Liver (tissue), 9 donors: Measurements from ENCODE around the gene ORC5. TPM values are rescaled to one million over a fixed set of nuclear protein-coding genes. Genes with fewer than 3 reads are reported as not detected.

ENCODE experiments used
- DNase-seq: peaks from one replicate; pipeline ENCODE4 v3.0.0-alpha.2; 2017; ENCODE audit warnings: low spot score
- H3K27ac ChIP-seq, 2 donors: one replicate each; pipeline ENCODE4 v1.7.0; 2013; ENCODE audit warnings: inconsistent platforms in 2 of 2, low read length in 2 of 2, control low read depth in 1 of 2, low read depth in 1 of 2, mild to moderate bottlenecking in 1 of 2
- H3K27me3 ChIP-seq, 4 donors: one replicate each; pipeline versions ENCODE4 v1.6.1 to v1.7.0; 2013; ENCODE audit warnings: low read length in 3 of 4, inconsistent platforms in 1 of 4, mild to moderate bottlenecking in 1 of 4, moderate library complexity in 1 of 4; ENCODE audit not compliant: control insufficient read depth in 4 of 4, insufficient read depth in 4 of 4
- H3K36me3 ChIP-seq, 4 donors: one replicate each; pipeline versions ENCODE4 v1.6.1 to v1.7.0; 2013; ENCODE audit warnings: low read length in 3 of 4, mild to moderate bottlenecking in 3 of 4, low read depth in 1 of 4, moderate library complexity in 1 of 4; ENCODE audit not compliant: control insufficient read depth in 4 of 4, insufficient read depth in 3 of 4
- H3K4me1 ChIP-seq, 4 donors: one replicate each; pipeline versions ENCODE4 v1.6.1 to v1.7.0; 2013; ENCODE audit warnings: low read length in 3 of 4, mild to moderate bottlenecking in 3 of 4, moderate library complexity in 1 of 4; ENCODE audit not compliant: control insufficient read depth in 4 of 4, insufficient read depth in 4 of 4
- H3K4me3 ChIP-seq, 3 donors: one replicate each; pipeline versions ENCODE4 v1.6.1 to v1.7.0; 2013; ENCODE audit warnings: low read length in 3 of 3, control low read depth in 1 of 3, low read depth in 1 of 3, mild to moderate bottlenecking in 1 of 3
- H3K9ac ChIP-seq, 2 donors: one replicate each; pipeline ENCODE4 v1.7.0; 2013; ENCODE audit warnings: low read length in 2 of 2, mild to moderate bottlenecking in 2 of 2, moderate library complexity in 2 of 2, control low read depth in 1 of 2, low read depth in 1 of 2
- H3K9me3 ChIP-seq, 4 donors: one replicate each; pipeline versions ENCODE4 v1.6.1 to v1.7.0; 2013; ENCODE audit warnings: low read length in 3 of 4; ENCODE audit not compliant: control insufficient read depth in 4 of 4
- ATF3 ChIP-seq: IDR thresholded peaks from 2 replicates; pipeline ENCODE4 v1.6.1; 2016; ENCODE audit warnings: antibody characterized with exemption
- CTCF ChIP-seq: fragments of 150-350 bp; IDR thresholded peaks from 2 replicates; pipeline ENCODE4 v1.5.1; 2017; ENCODE audit warnings: improper control_type of control experiment, low read depth, low read length; ENCODE audit not compliant: missing input control
- EGR1 ChIP-seq, 2 donors: IDR thresholded peaks; 2 replicates each; pipeline ENCODE4 v1.6.1; 2016 to 2018; ENCODE audit warnings: antibody characterized with exemption in 2 of 2, low read depth in 2 of 2
- FOXA1 ChIP-seq: IDR thresholded peaks from 2 replicates; pipeline ENCODE4 v1.6.1; 2016; ENCODE audit warnings: antibody characterized with exemption
- FOXA2 ChIP-seq: IDR thresholded peaks from 2 replicates; pipeline ENCODE4 v1.6.1; 2016; ENCODE audit warnings: antibody characterized with exemption
- GABPA ChIP-seq, 2 donors: IDR thresholded peaks in 1 of 2; conservative IDR thresholded peaks in 1 of 2; 2 replicates each; pipeline ENCODE4 v1.6.1; 2016; ENCODE audit warnings: antibody characterized with exemption in 2 of 2, mild to moderate bottlenecking in 1 of 2, moderate library complexity in 1 of 2
- HNF4A ChIP-seq, 2 donors: conservative IDR thresholded peaks; 2 replicates each; pipeline ENCODE4 v1.6.1; 2016; ENCODE audit warnings: antibody characterized with exemption in 2 of 2, mild to moderate bottlenecking in 2 of 2
- HNF4G ChIP-seq: IDR thresholded peaks from 2 replicates; pipeline ENCODE4 v1.6.1; 2016; ENCODE audit warnings: antibody characterized with exemption
- JUND ChIP-seq, 2 donors: IDR thresholded peaks; 2 replicates each; pipeline ENCODE4 v1.6.1; 2016; ENCODE audit warnings: antibody characterized with exemption in 2 of 2
- NR2F2 ChIP-seq: IDR thresholded peaks from 2 replicates; pipeline ENCODE4 v1.6.1; 2016; ENCODE audit warnings: antibody characterized with exemption
- RAD21 ChIP-seq, 2 donors: IDR thresholded peaks; 2 replicates each; pipeline ENCODE4 v1.6.1; 2016; ENCODE audit warnings: antibody characterized with exemption in 2 of 2, mild to moderate bottlenecking in 2 of 2
- RXRA ChIP-seq, 2 donors: IDR thresholded peaks; 2 replicates each; pipeline ENCODE4 v1.6.1; 2017 to 2018; ENCODE audit warnings: antibody characterized with exemption in 2 of 2, mild to moderate bottlenecking in 1 of 2
- SP1 ChIP-seq: IDR thresholded peaks from 2 replicates; pipeline ENCODE4 v1.6.1; 2018; ENCODE audit warnings: antibody characterized with exemption, mild to moderate bottlenecking
- TAF1 ChIP-seq: conservative IDR thresholded peaks from 2 replicates; pipeline ENCODE4 v1.6.1; 2016; ENCODE audit warnings: antibody characterized with exemption, mild to moderate bottlenecking
- YY1 ChIP-seq: IDR thresholded peaks from 2 replicates; pipeline ENCODE4 v1.6.1; 2016; ENCODE audit warnings: antibody characterized with exemption, mild to moderate bottlenecking
- ZBTB33 ChIP-seq: IDR thresholded peaks from 2 replicates; pipeline ENCODE4 v1.6.1; 2016; ENCODE audit warnings: antibody characterized with exemption
- WGBS: extraction: QIAGEN DNeasy Blood & Tissue Kit; methylation state at CpG from one replicate; pipeline ENCODE4 v1.1.7; 2013; 5-methylcytosine and 5-hydroxymethylcytosine counted together
- polyA plus RNA-seq, 2 donors: library from polyadenylated mRNA; stranded (reverse) in 1 of 2; unstranded in 1 of 2; fragments of 200-250 nt in 1 of 2; fragments of >200 nt in 1 of 2; fragmentation: Nextera tagmentation in 1 of 2; extraction: Ambion mirVana in 1 of 2; gene quantifications; one replicate each; pipeline versions ENCODE4 v1.2.1 to v1.2.3, GENCODE V29; 2013 to 2015
- total RNA-seq, 2 donors: library from RNA; depleted of rRNA; stranded (reverse); fragments of >200 nt; gene quantifications; one replicate each; pipeline ENCODE4 v1.2.3, GENCODE V29; 2014
- TF ChIP-seq, protein P1 (sequence below): IDR thresholded peaks from 2 replicates; pipeline ENCODE4 v1.6.1; 2016; ENCODE audit warnings: antibody characterized with exemption
- TF ChIP-seq, protein P2 (sequence below): IDR thresholded peaks from 2 replicates; pipeline ENCODE4 v1.6.1; 2016; ENCODE audit warnings: antibody characterized with exemption, mild to moderate bottlenecking
- donor health status: healthy.
- donor health status: healthy.
- donor health status: healthy.
- donor health status: healthy.
- donor health status: healthy.

The ORC5 gene
- total and polyA plus RNA-seq, 4 donors, result 8.4 to 20.7 (median 11.5) TPM

DNA sequence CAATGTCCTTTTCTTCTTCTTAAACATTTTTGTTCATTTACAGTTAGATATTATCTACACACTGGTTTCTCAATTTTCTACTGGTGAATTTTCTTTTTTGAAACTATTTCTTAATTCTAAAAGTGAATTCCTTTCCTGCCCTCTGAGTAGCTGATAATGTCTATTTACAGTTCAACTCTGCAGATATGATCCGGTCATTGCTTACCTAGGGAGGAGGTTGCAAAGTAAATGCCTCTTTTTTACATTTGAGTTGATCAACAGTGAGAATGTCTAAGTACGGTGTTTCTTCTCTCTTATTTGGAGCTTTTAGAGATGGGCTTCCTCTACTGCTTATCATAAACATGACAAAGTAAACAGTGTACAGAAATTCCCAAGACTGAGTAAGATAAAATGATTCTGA is 20.6 kb upstream of the ORC5 start (continued):
- no peak for TF ChIP-seq CTCF

GRCh38 chr7:104225451-104225850 is 17.6 kb upstream of the ORC5 start:
- no peaks in the 10 kb centered on the region for H3K4me1 ChIP-seq
- H3K27me3 ChIP-seq, result peaks cover 0 to 3% (median 0%) of the 10 kb centered on the region in 4 donors
- TF ChIP-seq CTCF, result no peak
- TF ChIP-seq ATF3, result no peak
- no peak for TF ChIP-seq GABPA (IDR thresholded peaks at IDR 0.05 in 1 of 2, conservative IDR thresholded peaks at IDR 0.05 in 1 of 2)
- TF ChIP-seq, protein P1, sequence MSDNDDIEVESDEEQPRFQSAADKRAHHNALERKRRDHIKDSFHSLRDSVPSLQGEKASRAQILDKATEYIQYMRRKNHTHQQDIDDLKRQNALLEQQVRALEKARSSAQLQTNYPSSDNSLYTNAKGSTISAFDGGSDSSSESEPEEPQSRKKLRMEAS, result no peak
- TF ChIP-seq HNF4G, result no peak
- TF ChIP-seq, protein P2, sequence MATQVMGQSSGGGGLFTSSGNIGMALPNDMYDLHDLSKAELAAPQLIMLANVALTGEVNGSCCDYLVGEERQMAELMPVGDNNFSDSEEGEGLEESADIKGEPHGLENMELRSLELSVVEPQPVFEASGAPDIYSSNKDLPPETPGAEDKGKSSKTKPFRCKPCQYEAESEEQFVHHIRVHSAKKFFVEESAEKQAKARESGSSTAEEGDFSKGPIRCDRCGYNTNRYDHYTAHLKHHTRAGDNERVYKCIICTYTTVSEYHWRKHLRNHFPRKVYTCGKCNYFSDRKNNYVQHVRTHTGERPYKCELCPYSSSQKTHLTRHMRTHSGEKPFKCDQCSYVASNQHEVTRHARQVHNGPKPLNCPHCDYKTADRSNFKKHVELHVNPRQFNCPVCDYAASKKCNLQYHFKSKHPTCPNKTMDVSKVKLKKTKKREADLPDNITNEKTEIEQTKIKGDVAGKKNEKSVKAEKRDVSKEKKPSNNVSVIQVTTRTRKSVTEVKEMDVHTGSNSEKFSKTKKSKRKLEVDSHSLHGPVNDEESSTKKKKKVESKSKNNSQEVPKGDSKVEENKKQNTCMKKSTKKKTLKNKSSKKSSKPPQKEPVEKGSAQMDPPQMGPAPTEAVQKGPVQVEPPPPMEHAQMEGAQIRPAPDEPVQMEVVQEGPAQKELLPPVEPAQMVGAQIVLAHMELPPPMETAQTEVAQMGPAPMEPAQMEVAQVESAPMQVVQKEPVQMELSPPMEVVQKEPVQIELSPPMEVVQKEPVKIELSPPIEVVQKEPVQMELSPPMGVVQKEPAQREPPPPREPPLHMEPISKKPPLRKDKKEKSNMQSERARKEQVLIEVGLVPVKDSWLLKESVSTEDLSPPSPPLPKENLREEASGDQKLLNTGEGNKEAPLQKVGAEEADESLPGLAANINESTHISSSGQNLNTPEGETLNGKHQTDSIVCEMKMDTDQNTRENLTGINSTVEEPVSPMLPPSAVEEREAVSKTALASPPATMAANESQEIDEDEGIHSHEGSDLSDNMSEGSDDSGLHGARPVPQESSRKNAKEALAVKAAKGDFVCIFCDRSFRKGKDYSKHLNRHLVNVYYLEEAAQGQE, result no peak
- no peak for TF ChIP-seq SP1
- TF ChIP-seq NR2F2, result no peak
- TF ChIP-seq ZBTB33, result no peak
- TF ChIP-seq JUND (IDR thresholded peaks at IDR 0.05), result no peak
- TF ChIP-seq YY1, result no peak
- TF ChIP-seq RAD21 (IDR thresholded peaks at IDR 0.05), result no peak
- no peak for TF ChIP-seq RXRA (IDR thresholded peaks at IDR 0.05)
- TF ChIP-seq EGR1 (IDR thresholded peaks at IDR 0.05; ENCODE audit: low read depth in 2 of 2), result no peak
- no peak for TF ChIP-seq HNF4A (conservative IDR thresholded peaks at IDR 0.05)
- TF ChIP-seq FOXA1, result no peak
- TF ChIP-seq TAF1, result no peak
- TF ChIP-seq FOXA2, result no peak
- no peak overlapping the region for H3K4me3 ChIP-seq
- WGBS, result 90% methylated on average over 1 of the region's 1 CpG
- no peak for DNase-seq
- H3K9me3 ChIP-seq, result peaks cover 0 to 2% (median 1%) of the 10 kb centered on the region in 4 donors
- no peak overlapping the region for H3K27ac ChIP-seq
- no peaks in the 10 kb centered on the region for H3K36me3 ChIP-seq
- no peak overlapping the region for H3K9ac ChIP-seq
